GM12892 (cell line): ENCODE measurements around the gene KYAT1.

Source experiments
- POLR2A ChIP-seq: IDR thresholded peaks from 2 replicates; pipeline ENCODE4 v1.6.1; 2011; ENCODE audit warnings: low read depth, low read length, control low read depth
- TAF1 ChIP-seq: IDR thresholded peaks from 2 replicates; pipeline ENCODE4 v1.6.1; 2011; ENCODE audit warnings: low read depth, mild to moderate bottlenecking, control low read depth, low read length, borderline replicate concordance

GRCh38 chr9:128887914-128888350 is 6.2 kb upstream of the KYAT1 start:
- no peak for TF ChIP-seq TAF1
- no peak for TF ChIP-seq POLR2A
